GM18499 (cell line): Measurements from ENCODE around the gene RGS7.
"Not testable (repeated sequence)": the region's sequence is repeated elsewhere in the genome, so short reads cannot be mapped to it uniquely, and the experiment has no call there.

Source experiments
- ATAC-seq: cut with Tn5 transposase; IDR thresholded peaks from one replicate; pipeline ENCODE4 v1.9.1; 2021; ENCODE audit warnings: moderate number of reproducible peaks; ENCODE audit not compliant: insufficient read depth, unreplicated experiment

Gene RGS7

DNA sequence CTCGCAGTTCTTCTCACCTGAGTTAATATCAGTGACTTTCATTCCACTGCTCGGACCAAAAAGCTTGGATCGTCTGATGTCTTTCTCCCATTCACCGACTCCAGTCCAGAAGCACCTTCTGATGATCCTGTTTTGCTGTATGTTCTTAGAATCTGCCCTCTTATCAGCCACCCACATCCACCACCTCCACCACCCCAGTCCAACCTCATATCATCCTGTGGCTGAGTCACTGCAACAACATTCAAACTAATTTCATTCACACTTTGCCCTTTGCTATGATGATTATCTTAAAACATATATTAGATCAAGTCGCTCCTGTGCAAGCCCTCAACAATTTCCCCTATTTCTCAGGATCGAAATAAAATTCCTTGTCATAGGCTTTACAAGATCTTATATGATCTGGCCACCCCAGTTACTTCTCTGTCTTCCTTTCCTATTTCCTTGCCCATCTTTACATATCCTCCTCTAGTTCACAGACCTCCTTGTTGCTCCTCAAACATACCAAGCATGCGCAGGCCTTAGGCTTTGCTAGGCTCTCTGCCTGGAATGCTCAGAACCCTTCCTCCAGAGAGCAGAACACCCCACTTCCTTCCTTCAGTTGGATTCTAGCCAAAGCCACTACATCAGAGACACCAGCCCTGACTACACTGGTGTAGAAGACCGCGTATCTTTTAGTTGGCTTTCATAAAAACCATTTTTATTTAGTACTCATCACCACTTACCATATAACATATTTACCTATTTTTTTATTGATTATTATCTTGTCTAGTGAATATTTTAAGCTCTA lies 409.4 kb downstream of the RGS7 start:
- no peak for ATAC-seq

DNA sequence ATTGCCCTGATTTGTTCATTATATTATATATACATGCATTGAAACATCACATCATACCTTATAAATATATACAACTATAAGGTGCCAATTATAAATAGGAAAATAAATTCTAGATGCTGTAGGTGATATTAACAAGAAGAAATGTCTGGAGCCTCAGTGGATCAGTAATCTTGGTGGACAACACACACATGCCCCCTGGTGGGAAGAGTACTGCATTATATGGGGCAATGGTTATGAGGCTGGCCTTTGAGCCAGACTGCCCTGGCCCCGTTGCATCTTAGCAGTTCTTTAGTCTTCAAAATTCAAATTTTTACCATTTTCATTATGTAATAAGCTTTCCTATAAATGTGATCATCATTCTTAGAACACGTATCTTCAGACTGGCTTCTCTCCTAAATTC lies 410.1 kb downstream of the RGS7 start:
- ATAC-seq, result no peak

DNA sequence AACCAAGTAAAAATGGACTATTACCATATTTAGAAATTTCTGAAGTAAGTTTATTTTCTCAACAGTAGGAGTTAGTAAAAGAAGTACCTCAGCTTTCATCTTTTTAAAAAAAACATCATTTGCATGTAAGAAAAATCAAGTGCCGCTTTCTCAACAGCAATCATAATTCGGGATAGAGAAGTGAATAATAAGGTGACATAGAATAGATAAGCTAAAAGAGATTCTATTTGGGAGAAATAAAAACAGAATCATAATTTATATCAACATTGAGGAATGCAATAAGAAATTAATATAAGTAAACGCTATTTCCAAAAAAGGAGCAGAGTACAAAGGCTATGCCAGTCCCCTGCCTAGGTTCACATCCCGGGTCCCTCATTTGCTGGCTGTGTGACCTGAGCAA lies 414.1 kb downstream of the RGS7 start:
- ATAC-seq, result no peak

DNA sequence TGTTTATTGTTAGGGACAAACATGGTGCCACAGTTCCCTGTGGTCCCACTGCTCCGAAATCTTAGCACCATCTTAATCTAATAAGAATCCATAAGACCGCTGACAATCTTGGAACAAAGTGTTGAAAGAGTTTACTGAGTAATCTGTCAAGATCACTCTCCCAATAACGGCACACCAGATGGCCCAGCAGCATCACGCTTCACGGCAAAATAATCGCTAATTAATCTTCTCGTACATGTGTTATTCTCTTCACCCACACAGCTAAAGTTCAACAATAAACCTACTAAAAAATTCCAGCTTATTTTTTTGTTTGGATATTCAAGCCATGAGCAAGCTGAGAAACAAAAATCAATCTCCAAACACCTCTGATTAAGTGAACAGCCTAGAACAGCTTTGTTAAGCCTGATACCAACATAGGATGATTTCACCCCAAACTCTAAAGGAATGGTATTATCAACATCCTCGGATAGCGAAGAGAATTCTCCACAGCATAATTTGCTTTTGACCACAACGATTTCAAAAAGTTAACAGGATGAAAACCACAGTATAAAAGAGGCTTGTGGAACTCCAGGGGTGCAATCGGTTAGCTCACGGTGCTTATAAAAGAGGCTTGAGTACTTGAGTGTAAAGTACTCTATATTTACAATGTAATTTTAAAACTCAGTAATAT lies 415.2 kb downstream of the RGS7 start:
- ATAC-seq, result no peak

DNA sequence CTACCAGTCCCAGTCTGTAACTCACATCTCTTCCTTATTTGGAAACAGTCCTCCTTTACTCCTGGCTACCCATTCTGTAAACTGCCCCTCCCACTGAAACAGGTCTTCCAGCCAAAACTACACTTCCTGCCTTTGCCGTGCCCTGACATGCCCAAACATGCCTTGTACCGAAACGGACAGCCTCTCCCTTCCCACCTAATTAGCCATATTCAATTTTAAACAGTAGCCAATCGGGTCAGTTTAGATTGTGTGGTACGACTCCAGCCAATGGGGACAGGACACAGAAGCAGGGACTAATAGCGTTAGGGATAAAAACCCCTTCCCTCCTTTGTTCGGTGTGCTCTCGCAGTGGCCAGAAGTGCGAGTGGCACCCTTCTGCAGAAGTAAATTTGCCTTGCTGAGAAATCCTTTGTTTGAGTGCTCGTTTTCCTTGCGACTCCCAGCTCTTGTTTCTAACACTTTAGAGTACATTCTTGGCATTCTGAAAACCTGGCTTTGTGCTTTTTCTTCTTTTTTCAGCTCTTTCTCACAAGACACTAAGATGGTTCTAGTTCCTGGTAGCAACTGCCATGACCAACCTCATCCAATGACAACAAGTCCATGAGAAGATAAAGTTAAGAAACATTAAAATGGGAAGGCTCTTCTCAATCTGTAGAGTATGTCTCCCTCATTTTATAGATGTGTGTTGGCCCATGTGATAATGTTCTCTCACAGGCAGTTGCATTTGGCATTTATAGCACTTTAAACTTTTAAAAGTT lies 419.9 kb downstream of the RGS7 start:
- no peak for ATAC-seq

DNA sequence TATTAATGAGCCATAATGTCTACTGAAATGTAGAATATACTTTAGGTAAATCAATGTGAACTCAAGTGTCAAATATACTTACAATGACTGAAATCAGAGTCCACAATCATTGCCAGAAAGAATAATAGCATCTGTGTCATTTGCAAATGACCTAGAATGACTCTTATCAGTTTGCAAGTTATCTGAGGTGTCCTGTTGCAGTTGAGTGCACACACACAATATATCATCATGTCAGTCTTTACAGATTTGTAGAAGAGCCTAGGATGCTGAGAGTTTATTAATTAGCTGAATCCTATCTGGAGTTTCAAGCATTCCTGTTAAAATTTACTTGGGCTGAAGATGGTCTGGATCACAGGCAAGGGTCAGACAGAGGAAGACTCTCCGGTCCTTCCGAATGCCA lies 421.1 kb downstream of the RGS7 start:
- no peak for ATAC-seq

DNA sequence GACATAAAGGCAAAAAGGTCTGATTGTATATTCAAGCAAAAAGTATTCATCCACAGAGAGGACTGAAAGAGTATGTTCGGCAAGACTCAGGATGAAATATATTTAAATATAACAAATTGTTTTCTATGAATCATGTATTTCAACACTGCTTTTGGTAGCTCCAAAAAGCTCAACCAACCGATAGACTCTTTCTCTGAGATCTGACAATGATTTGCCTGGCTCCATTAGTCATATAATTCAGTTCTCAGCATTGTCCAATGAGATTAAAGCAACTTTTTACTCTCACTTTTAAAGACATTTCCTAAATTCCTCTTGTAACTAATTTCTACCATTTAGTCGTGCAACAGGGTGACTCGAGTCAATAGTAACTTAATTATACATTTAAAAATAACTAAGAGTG lies 426.0 kb downstream of the RGS7 start:
- no peak for ATAC-seq

DNA sequence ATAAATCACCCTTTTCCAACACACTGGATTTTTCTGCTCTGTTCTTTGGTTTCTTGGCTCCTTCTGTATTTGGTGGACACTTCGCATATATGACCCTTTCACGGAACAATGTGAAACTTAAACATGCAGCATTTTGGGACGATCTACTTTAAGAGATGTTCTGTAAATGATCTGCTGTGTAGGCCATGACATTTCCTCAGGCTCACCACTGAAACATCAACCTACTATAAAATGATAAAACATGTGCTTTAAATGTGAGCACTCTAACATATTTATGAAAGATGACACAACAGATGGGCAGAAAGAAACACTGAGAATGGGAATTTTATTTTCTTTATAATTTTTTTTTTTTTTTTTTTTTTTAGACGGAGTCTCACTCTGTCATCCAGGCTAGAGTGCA lies 428.7 kb downstream of the RGS7 start:
- no peak for ATAC-seq

DNA sequence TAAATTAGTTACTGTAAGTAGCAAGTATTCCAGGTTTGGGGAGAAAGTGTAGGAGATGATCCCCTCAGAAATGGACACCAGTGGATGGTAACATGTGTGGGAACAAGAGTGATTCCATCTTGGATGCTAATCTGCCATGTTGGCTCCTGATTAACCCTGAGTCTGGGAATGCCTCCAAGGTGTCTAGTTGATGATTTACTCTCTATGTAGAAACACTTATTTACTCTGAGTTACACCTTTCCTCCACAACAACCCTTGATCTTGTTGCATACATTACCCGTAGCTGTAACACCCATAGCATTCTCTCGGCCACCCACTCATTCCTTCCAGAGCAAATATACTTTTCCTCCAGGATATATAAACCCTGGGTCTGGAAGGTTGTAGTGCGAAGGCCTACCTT lies 429.2 kb downstream of the RGS7 start:
- ATAC-seq, result no peak

DNA sequence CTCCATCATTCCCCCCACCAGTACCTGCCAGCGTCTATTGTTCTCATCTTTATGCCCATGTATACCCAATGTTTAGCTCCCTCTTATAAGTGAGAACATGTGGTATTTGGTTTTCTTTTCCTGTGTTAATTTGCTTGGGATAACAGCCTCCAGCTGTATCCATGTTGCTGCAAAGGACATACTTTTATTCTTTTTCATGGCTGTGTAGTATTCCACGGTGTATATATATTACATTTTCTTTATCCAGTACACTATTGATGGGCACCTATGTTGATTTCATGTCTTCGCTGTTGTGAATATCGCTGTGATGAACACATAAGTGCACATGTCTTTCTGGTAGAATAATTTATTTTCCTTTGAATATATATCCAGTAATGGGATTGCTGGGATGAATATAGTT lies 431.7 kb downstream of the RGS7 start:
- ATAC-seq, result no peak

DNA sequence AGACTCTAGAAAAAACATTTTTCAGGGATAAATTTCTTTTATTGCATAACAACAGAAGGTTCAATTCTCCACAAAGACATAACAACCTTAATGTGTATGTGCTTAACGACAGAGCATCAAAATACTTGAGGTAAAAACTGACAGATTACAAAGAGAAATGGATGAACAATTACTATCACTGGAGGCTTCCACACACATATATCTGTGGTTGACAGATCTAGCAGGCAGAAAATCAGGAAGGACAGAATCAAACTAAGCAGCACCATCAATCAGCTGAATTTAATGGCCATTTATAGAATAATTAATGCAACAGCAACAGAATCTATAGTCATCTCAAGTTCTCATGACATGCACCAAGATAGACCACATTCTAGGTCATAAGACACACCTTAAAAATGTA lies 439.0 kb downstream of the RGS7 start:
- no peak for ATAC-seq

DNA sequence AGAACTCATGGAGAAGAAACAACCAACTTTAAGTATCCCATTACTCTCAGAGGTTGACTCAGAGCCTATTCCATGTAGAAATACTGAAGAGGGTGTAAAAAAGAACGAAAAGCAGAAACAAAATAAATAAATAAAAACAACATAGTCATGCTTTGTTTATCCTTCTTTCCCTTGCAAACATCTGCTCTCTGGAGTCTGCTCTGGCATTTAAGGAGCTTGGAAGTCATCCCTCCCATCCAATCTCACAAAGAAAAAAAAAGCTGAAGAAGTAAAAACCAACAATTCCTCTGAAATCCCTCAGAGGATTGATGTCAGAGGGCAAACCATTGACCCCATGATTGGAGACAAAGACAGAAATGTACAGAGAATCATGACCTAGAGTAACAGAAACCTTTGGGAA lies 442.5 kb downstream of the RGS7 start:
- no peak for ATAC-seq

DNA sequence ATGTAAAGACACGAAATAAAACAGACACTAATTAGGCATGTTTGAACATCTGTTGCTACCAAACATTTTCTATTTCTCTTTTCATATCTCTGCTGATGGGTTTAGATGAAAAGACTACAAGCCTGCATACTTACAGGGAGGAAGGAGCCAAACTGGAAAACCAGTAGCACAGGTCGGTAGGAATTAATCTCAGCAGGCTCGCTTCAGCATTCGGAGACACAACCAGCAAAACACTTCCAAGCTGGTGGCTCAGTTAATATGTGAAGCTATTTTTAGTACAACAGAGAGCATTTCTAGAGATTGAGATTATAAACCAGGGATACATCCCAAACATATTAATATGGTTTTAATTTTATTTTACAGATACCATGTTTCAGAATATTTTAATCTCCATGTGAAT lies 444.2 kb downstream of the RGS7 start:
- ATAC-seq, result no peak

DNA sequence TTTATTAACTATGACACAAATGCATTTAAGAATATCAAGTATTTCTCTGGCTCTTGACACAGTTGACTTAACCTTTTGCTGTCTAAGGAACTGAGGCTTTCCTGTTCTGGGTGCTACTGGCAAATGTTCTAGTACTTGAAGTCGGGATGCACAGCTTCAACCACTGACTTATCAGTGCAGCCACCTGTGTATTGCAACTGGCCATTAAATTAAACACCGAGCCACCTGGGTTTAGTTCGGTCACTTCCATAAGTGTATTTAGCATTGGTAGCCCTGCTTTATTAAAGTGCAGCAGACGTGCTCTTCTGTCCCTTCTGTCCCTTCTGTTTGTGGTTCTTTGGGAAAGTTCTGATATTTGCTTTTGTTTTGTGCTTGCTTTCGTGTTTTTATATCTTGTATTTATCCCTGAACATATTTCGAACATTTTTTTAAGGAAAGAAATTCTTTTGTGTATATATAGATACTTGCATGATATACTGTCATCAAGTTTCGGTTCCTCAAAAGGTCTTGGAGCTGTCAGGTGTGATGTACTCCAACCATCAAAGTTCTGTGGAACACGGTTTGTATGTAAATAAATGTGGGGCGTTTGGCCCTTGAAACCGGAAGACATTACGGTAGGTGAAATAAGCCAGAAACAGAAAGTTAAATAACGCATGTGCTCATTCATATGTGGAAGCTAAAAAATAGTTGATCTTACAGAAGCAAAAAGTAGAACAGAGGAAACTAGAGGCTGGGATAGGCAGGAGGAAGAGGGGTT lies 447.1 kb downstream of the RGS7 start:
- ATAC-seq, result peak; percentile 96

DNA sequence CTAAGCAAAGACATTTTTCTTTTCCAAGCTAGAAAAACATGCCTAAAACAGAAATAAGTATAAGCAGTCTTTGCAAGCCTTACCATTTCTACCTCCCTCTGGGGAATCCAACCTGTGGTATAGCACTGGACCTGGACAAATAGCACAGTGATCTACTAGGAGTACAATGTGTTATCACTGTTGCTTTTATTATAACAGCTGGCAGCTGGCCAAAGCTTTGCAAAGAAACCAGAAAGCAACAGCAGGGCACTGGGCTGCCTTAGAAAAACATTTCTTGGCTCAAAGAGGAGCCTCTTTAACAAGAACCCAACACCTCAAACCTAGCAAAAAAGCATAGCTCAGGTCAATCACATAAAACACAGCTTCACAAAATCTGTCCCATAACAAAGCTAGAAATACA lies 450.5 kb downstream of the RGS7 start:
- ATAC-seq, result no peak

DNA sequence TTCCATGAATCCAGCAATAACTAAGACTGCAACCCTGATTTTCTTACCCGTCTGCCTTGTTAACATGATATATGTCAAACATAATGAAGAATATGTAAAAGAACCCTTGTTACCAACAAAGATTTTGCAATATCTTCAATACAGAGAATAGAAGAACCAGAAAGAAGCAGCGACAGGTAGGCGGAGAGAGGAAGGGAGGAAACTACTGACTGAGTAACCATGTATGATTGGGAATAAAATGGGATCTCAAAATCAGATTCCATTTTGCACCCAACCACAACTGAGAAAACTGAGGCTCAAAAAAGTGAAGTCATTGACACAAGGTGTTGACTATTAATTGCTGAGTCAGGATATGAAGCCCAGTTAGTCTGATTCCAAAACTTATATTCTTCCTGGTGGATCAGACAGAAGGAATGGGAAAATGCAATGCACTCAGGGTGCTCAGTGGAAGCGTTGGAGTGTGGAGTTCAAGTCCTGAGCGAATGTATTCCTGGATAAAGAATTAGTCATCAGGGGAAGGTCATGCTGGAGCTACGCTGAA lies 451.7 kb downstream of the RGS7 start:
- ATAC-seq, result no peak

DNA sequence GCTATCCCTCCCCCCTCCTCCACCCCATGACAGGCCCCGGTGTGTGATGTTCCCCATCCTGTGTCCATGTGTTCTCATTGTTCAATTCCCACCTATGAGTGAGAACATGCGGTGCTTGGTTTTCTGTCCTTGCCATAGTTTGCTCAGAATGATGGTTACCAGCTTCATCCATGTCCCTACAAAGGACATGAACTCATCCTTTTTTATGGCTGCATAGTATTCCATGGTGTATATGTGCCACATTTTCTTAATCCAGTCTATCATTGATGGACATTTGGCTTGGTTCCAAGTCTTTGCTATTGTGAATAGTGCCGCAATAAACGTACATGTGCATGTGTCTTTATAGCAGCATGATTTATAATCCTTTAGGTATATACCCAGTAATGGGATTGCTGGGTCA lies 461.6 kb downstream of the RGS7 start:
- ATAC-seq, result not testable (repeated sequence)

DNA sequence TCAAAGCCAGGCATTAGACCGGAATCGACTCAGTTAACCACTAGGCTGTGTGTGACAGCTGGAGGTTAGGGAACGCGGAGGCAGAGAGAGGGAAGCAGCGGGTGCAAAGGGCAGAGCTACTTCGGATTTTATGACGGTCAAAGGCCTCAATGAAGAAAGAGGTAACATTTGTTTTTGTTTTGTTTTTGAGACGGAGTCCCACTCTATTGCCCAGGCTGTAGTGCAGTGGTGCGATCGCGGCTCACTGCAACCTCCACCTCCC lies 468.3 kb downstream of the RGS7 start:
- no peak for ATAC-seq

DNA sequence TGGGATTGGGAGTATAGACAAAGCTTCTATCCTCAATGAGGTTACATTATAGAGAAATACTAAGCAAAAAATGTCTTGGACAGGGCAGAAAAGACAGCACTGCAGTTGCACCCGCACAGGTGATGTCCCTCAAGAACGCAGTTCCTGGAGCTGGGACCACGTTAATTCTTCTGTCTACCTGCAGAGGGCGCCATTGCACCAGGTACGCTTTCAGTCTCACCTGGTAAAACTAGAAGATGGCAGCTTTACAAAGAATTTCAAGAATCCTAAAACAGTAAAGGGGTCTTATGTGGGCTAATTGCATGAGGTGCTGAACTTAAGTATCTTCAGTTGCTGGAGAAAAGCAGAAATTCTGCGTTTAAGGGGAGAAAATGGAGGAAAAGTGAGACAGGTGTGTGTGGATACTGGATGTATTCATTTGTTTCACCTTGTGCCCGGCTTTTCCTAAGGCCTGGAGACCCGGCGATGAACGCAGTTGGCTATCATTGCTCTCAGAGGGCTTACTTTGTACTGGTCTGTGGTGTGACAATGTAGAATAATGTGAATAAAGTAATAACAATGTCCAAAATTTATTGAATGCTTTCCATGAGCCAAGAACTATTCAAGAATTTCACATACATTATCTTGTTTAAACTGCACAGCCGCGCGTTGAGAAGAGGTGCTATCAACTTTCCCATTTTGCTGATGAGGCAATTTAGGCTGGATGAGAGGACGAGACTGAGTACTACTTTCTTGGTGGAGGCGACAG lies 468.8 kb downstream of the RGS7 start:
- peak; percentile 78 for ATAC-seq

DNA sequence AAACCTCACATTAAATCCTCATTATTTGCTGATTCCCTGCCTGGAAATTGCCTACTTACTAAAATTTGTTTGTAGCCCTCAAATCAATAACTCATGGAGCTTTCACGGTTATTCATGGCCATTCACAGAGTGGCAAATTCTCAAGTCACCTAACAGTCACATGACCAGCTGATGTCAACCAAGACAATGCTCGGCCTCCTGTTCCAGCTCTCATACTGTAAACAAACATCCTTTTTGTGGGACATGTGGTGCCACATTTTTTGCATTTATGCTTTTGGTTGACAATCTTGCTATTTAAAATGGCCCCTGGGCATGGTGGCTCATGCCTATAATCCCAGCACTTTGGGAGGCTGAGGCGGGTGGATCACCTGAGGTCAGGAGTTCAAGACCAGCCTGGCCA lies 473.5 kb downstream of the RGS7 start:
- ATAC-seq, result no peak
